Measurements from ENCODE around the gene LBX1. TPM values are rescaled to one million over a fixed set of nuclear protein-coding genes. Genes with fewer than 3 reads are reported as not detected.
A peak's percentile ranks its signal among the peaks of the same experiment; 100 is the strongest.

Gene LBX1
- total and polyA plus RNA-seq, 2 of the 4 experiments (the other 2 are of a cell fraction): not detected

GRCh38 chr10:101249171-101249581 lies 19.9 kb upstream of the LBX1 start:
- no peak overlapping the region for H2BK20ac ChIP-seq (ENCODE audit: low read depth, low read length)
- peaks cover 7% of the 10 kb centered on the region for H3K9me1 ChIP-seq (ENCODE audit: insufficient read depth, low read length)
- ATAC-seq (ENCODE audit: low read depth) (no peak), DNase-seq (no peak)
- dilution Hi-C loops (cut with HindIII; ENCODE audit: low sequenced_read_pairs, unreplicated experiment): no loop called here
- H3K23ac ChIP-seq (ENCODE audit: low read depth, low read length): no peak overlapping the region
- H3K4me1 ChIP-seq (ENCODE audit: control insufficient read depth, insufficient read depth, low read length): no peaks in the 10 kb centered on the region
- no peaks in the 10 kb centered on the region for H3K79me1 ChIP-seq (ENCODE audit: low read depth in 1 of 2, low read length in 2 of 2)
- H2BK5ac ChIP-seq (ENCODE audit: low read depth, low read length, poor library complexity, severe bottlenecking): no peak overlapping the region
- H3K4me2 ChIP-seq (ENCODE audit: low read depth, low read length): no peak overlapping the region
- no peak overlapping the region for H2BK15ac ChIP-seq (ENCODE audit: low read depth, low read length)
- H3K36me3 ChIP-seq (ENCODE audit: control insufficient read depth, insufficient read depth, low read length): no peaks in the 10 kb centered on the region
- CTCF ChIA-PET: no interaction called here
- BruUV-seq (replicated peaks): no TSS peak
- H4K8ac ChIP-seq (ENCODE audit: low read depth in 2 of 2, low read length in 2 of 2): no peak overlapping the region
- no peak overlapping the region for H3K4ac ChIP-seq (ENCODE audit: low read depth, low read length)
- H3K9me3 ChIP-seq (ENCODE audit: control insufficient read depth, insufficient read depth, low read length): no peaks in the 10 kb centered on the region
- WGBS, 2 experiments (ENCODE audit: extremely low coverage in 2 of 2, insufficient read length in 1 of 2): 45% methylated on average over 5 of the region's 15 CpGs; no CpG with 5 or more reads in 1 of the 2 experiments
- H2BK120ac ChIP-seq (ENCODE audit: low read depth, low read length): no peak overlapping the region
- H2AK5ac ChIP-seq (ENCODE audit: low read depth, low read length): no peak overlapping the region
- H4K20me1 ChIP-seq (ENCODE audit: insufficient read depth, low read length): no peaks in the 10 kb centered on the region
- no peak overlapping the region for H3K18ac ChIP-seq (ENCODE audit: low read depth, low read length)
- intact Hi-C loops (cut with micrococcal nuclease): no loop called here
- no peak overlapping the region for H3K9ac ChIP-seq (ENCODE audit: low read depth, low read length)
- POLR2A ChIA-PET (ENCODE audit: unreplicated experiment): no interaction called here
- peaks cover 46% of the 10 kb centered on the region for H3K27me3 ChIP-seq (ENCODE audit: control insufficient read depth, insufficient read depth, low read length)
- in situ Hi-C loops (cut with MboI; ENCODE audit: low sequenced_read_pairs): no loop called here
- no peak overlapping the region for H4K5ac ChIP-seq (ENCODE audit: low read depth, low read length)
- no peak overlapping the region for H3K4me3 ChIP-seq (ENCODE audit: insufficient read depth, low read depth, low read length)
- H2AFZ ChIP-seq (replicated peaks; ENCODE audit: low read length, poor library complexity): no peak overlapping the region
- H3K14ac ChIP-seq (replicated peaks; ENCODE audit: low read depth, low read length): no peak overlapping the region
- peak overlapping the region; percentile 26 for H2AK9ac ChIP-seq (replicated peaks; ENCODE audit: low read depth, low read length, poor library complexity)
- H3K27ac ChIP-seq (ENCODE audit: insufficient read depth, low read length): no peak overlapping the region
- no peak overlapping the region for H3K56ac ChIP-seq (ENCODE audit: extremely low read depth, insufficient read depth, low read length)
- TF ChIP-seq ELK1 (IDR thresholded peaks at IDR 0.05; ENCODE audit: borderline replicate concordance, low read depth, low read length) (no peak), BHLHE40 (IDR thresholded peaks at IDR 0.05; ENCODE audit: low read depth, low read length) (no peak), POLR2A (IDR thresholded peaks at IDR 0.05; ENCODE audit: low read depth, low read length) (no peak), CTCF (conservative IDR thresholded peaks at IDR 0.05; ENCODE audit: low read depth, low read length) (no peak), USF2 (IDR thresholded peaks at IDR 0.05; ENCODE audit: low read depth, low read length) (no peak), MAZ (IDR thresholded peaks at IDR 0.05; ENCODE audit: borderline replicate concordance, low read depth, low read length) (no peak)
- no peak overlapping the region for H4K91ac ChIP-seq (ENCODE audit: insufficient read depth, low read depth, low read length)

Data from IMR-90 (cell line).